B cell (primary cell): ENCODE measurements around the gene MOGAT3. TPM values are rescaled to one million over a fixed set of nuclear protein-coding genes. Genes with fewer than 3 reads are reported as not detected.

Experiments used
- ATAC-seq: fragments of 200-7000 bp; cut with Tn5 transposase; one replicate; pipeline ENCODE4 v1.10.0; 2021; ENCODE audit warnings: low read depth, mild to moderate bottlenecking, moderate number of reproducible peaks, moderate library complexity
- CTCF ChIA-PET: fragments of 350-600 bp; sonication (Branson Sonifier 250); formaldehyde crosslinking; loops from one replicate; lab custom pipeline; 2021; ENCODE audit warnings: antibody characterized with exemption, inconsistent platforms; lab: Charles Lee
- POLR2A ChIA-PET: fragments of 350-600 bp; sonication (Branson Sonifier 250); formaldehyde crosslinking; loops from one replicate; lab custom pipeline; 2021; ENCODE audit warnings: antibody characterized with exemption; lab: Charles Lee
- DNase-seq: peaks from one replicate; pipeline ENCODE4 v3.0.0; 2013
- H2AFZ ChIP-seq: 2 replicates; pipeline ENCODE4 v1.6.1; 2012; ENCODE audit warnings: mild to moderate bottlenecking, low read depth, low read length; ENCODE audit not compliant: insufficient read depth, poor library complexity, severe bottlenecking
- H3K27ac ChIP-seq, 2 donors: 1 replicate in 1 of 2; 2 replicates in 1 of 2; pipeline ENCODE4 v1.5.1; 2012 to 2013; ENCODE audit warnings: low read length in 2 of 2, mild to moderate bottlenecking in 2 of 2, moderate library complexity in 1 of 2
- H3K27me3 ChIP-seq, 4 experiments: fragments of 200-600 bp in 1 of 4; sonication (generic) in 1 of 4; replicated peaks in 1 of 4; 1 replicate in 2 of 4; 2 replicates in 2 of 4; pipeline versions ENCODE4 v1.6.1 to v1.7.0; 2013 to 2016; ENCODE audit warnings: low read length in 3 of 4, mild to moderate bottlenecking in 2 of 4, mixed read lengths in 1 of 4, moderate library complexity in 1 of 4; ENCODE audit not compliant: insufficient read depth in 4 of 4, control insufficient read depth in 3 of 4; ENCODE audit errors: control extremely low read depth in 1 of 4
- H3K36me3 ChIP-seq, 2 experiments: replicated peaks in 1 of 2; 1 replicate in 1 of 2; 2 replicates in 1 of 2; pipeline versions ENCODE4 v1.6.1 to v1.7.1; 2013; ENCODE audit warnings: low read length in 1 of 2; ENCODE audit not compliant: insufficient read depth in 2 of 2, control insufficient read depth in 1 of 2; ENCODE audit errors: control extremely low read depth in 1 of 2, extremely low read depth in 1 of 2
- H3K4me1 ChIP-seq, 2 donors: fragments of 200-600 bp in 1 of 2; sonication (generic) in 1 of 2; 1 replicate in 1 of 2; 2 replicates in 1 of 2; pipeline versions ENCODE4 v1.5.1 to v1.6.1; 2013 to 2017; ENCODE audit warnings: low read length in 2 of 2; ENCODE audit not compliant: control insufficient read depth in 2 of 2, insufficient read depth in 2 of 2
- H3K4me2 ChIP-seq: replicated peaks from 2 replicates; pipeline ENCODE3; 2012; ENCODE audit warnings: mild to moderate bottlenecking, low read depth, low read length; ENCODE audit not compliant: poor library complexity, severe bottlenecking
- H3K4me3 ChIP-seq, 5 experiments: fragments of 200-600 bp in 1 of 5; sonication (generic) in 1 of 5; 1 replicate in 3 of 5; 2 replicates in 2 of 5; pipeline versions ENCODE4 v1.5.1 to v1.7.0; 2011 to 2016; ENCODE audit warnings: low read length in 4 of 5, mild to moderate bottlenecking in 4 of 5, low read depth in 2 of 5, control low read depth in 1 of 5, moderate library complexity in 1 of 5; ENCODE audit not compliant: insufficient read depth in 1 of 5; ENCODE audit errors: control extremely low read depth in 1 of 5, extremely low read depth in 1 of 5
- H3K79me2 ChIP-seq: fragments of 200-600 bp; sonication (generic); one replicate; pipeline ENCODE4 v1.6.0; 2016; ENCODE audit warnings: low read length; ENCODE audit not compliant: control insufficient read depth, insufficient read depth
- H3K9ac ChIP-seq: fragments of 200-600 bp; sonication (generic); 2 replicates; pipeline ENCODE4 v1.6.1; 2017; ENCODE audit warnings: mild to moderate bottlenecking, low read length, moderate library complexity
- H3K9me3 ChIP-seq, 3 donors: one replicate each; pipeline versions ENCODE4 v1.6.1 to v1.7.1; 2013; ENCODE audit warnings: low read length in 2 of 3; ENCODE audit not compliant: control insufficient read depth in 2 of 3, insufficient read depth in 1 of 3; ENCODE audit errors: control extremely low read depth in 1 of 3
- H4K20me1 ChIP-seq: 2 replicates; pipeline ENCODE4 v1.6.0; 2012; ENCODE audit warnings: mild to moderate bottlenecking, low read length; ENCODE audit not compliant: insufficient read depth, control insufficient read depth, poor library complexity, severe bottlenecking
- H3K27ac Mint-ChIP-seq: one replicate; pipeline ENCODE4 v1.8.0; 2021; ENCODE audit warnings: mixed read lengths
- H3K27me3 Mint-ChIP-seq: one replicate; pipeline ENCODE4 v1.8.0; 2021; ENCODE audit warnings: mixed read lengths
- H3K4me1 Mint-ChIP-seq: one replicate; pipeline ENCODE4 v1.8.0; 2021; ENCODE audit warnings: mixed read lengths
- H3K4me3 Mint-ChIP-seq: one replicate; pipeline ENCODE4 v1.8.0; 2021; ENCODE audit warnings: mixed read lengths
- H3K9me3 Mint-ChIP-seq: one replicate; pipeline ENCODE4 v1.8.0; 2022; ENCODE audit warnings: mixed read lengths; ENCODE audit not compliant: insufficient read depth
- EZH2 ChIP-seq: IDR thresholded peaks from 2 replicates; pipeline ENCODE4 v1.6.1; 2012; ENCODE audit warnings: borderline replicate concordance, low read depth, mild to moderate bottlenecking, moderate library complexity, low read length; ENCODE audit not compliant: insufficient read depth, poor library complexity, severe bottlenecking
- WGBS: methylation state at CpG from one replicate; pipeline ENCODE4 v1.1.5; 2013; ENCODE audit warnings: missing lambda C conversion rate; ENCODE audit not compliant: insufficient coverage; 5-methylcytosine and 5-hydroxymethylcytosine counted together
- intact Hi-C: fragments of 100-400 bp; cut with micrococcal nuclease; formaldehyde crosslinking; loops from one replicate; pipeline ENCODE4 v1.10.0; 2022
- polyA plus RNA-seq: library from polyadenylated mRNA; depleted of rRNA; stranded (reverse); fragments of >200 nt; gene quantifications from 2 replicates; pipeline ENCODE4 v1.2.3, GENCODE V29; 2012
- total RNA-seq, 2 donors: library from RNA; stranded (reverse); fragments of 120-200 nt in 1 of 2; gene quantifications; 1 replicate in 1 of 2; 2 replicates in 1 of 2; pipeline versions ENCODE4 v1.2.3 to v1.2.4, GENCODE V29; 2013 to 2022
- TF ChIP-seq, protein P1 (sequence below): fragments of 200-600 bp; IDR thresholded peaks from one replicate; pipeline ENCODE4 v1.8.0; 2022; ENCODE audit warnings: antibody characterized with exemption, mild to moderate bottlenecking

Gene MOGAT3
- total and polyA plus RNA-seq, 2 donors (not counting 1 experiment from before 2014, with no cell fraction given) = not detected

- H3K9me3 ChIP-seq = no peaks in the 10 kb centered on the region
- peak overlapping the region; percentile 95 for H3K27ac Mint-ChIP-seq
- H3K36me3 ChIP-seq = peaks cover 0 to 18% of the 10 kb centered on the region in 2 experiments
- no peak for TF ChIP-seq EZH2
- TF ChIP-seq, protein P1, sequence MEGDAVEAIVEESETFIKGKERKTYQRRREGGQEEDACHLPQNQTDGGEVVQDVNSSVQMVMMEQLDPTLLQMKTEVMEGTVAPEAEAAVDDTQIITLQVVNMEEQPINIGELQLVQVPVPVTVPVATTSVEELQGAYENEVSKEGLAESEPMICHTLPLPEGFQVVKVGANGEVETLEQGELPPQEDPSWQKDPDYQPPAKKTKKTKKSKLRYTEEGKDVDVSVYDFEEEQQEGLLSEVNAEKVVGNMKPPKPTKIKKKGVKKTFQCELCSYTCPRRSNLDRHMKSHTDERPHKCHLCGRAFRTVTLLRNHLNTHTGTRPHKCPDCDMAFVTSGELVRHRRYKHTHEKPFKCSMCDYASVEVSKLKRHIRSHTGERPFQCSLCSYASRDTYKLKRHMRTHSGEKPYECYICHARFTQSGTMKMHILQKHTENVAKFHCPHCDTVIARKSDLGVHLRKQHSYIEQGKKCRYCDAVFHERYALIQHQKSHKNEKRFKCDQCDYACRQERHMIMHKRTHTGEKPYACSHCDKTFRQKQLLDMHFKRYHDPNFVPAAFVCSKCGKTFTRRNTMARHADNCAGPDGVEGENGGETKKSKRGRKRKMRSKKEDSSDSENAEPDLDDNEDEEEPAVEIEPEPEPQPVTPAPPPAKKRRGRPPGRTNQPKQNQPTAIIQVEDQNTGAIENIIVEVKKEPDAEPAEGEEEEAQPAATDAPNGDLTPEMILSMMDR = no peak
- H3K9ac ChIP-seq = peak overlapping the region; percentile 91
- CTCF ChIA-PET = interaction anchor here (0.6 to 4.2 kb wide), 10 partner anchors 25 to 1012 kb away, joined by 3 to 38 read pairs (median 5); partner anchors contain the start of gene FIS1
- no peak for ATAC-seq
- POLR2A ChIA-PET = interaction anchor here (0.7 to 2.0 kb wide), 5 partner anchors 20 to 516 kb away, joined by 3 to 15 read pairs (median 3); partner anchors contain the start of genes CLDN15, FIS1 and VGF
- H3K27me3 ChIP-seq = no peaks in the 10 kb centered on the region
- intact Hi-C loops = loop anchor here (1.0 kb wide), 4 partner anchors 26 to 64 kb away; partner anchors contain the start of gene AP1S1
- H4K20me1 ChIP-seq = peaks cover 31% of the 10 kb centered on the region
- H3K4me1 Mint-ChIP-seq = peaks cover 25% of the 10 kb centered on the region
- no peak for DNase-seq
- peaks cover 46% of the 10 kb centered on the region for H3K79me2 ChIP-seq
- H3K9me3 Mint-ChIP-seq = no peaks in the 10 kb centered on the region
- peak overlapping the region; percentile 97 for H3K4me2 ChIP-seq
- 9% methylated on average over 24 of the region's 26 CpGs for WGBS
- H3K27me3 Mint-ChIP-seq = no peaks in the 10 kb centered on the region
- peak overlapping the region; percentile 25 to 75 for H3K27ac ChIP-seq
- H3K4me3 Mint-ChIP-seq = peak overlapping the region; percentile 97
- peaks cover 18 to 21% of the 10 kb centered on the region in 2 donors for H3K4me1 ChIP-seq
- H2AFZ ChIP-seq = peak overlapping the region; percentile 95
- peak overlapping the region; percentile 85 to 99 (median 94) for H3K4me3 ChIP-seq
These were observed 17.6 kb upstream of the MOGAT3 start for GRCh38 chr7:101218236-101219125.
